ENCODE results near the gene ITPA. TPM values are rescaled to one million over a fixed set of nuclear protein-coding genes. Genes with fewer than 3 reads are reported as not detected.
"Not testable (repeated sequence)": the region's sequence is repeated elsewhere in the genome, so short reads cannot be mapped to it uniquely, and the experiment has no call there.

ITPA gene
- polyA plus RNA-seq, 3 donors: 61.3 to 80.5 (median 69.5) TPM

GRCh38 chr20:3193806-3194616, 15.3 kb upstream of the ITPA start:
- DNase-seq: no peak

- DNase-seq: no peak
Observed at GRCh38 chr20:3194617-3195280, 14.5 kb upstream of the ITPA start.

DNA sequence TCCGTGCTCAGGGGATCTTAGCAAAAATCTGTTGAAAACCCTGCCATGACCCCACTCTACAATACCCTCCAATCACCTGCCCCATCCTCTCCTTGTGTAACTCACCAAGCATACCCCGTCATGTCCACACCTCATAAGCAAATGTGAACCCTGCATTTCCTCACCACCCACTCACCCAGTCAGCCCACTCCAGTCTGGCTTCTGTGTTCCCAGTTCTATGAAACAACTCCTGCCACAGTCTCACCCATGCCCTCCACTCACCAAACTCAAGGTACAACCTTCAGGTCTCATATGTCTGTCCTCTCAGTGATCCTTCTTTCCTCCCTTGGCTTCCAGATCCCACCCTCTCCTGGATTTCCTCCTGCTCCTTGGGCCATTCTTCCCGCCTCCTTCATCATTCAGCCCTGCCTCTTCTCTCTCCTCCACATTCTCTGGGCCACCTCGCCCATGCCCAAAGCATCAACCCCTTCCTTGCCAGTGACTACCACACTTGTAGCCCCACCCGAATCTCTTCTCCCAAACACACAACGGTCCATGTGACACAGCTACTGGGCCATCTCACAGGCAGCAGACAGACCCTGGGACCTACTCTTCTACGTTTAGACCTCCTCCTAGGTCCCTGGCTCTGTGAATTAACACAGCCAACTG, 13.6 kb upstream of the ITPA start:
- no peak for DNase-seq

DNA sequence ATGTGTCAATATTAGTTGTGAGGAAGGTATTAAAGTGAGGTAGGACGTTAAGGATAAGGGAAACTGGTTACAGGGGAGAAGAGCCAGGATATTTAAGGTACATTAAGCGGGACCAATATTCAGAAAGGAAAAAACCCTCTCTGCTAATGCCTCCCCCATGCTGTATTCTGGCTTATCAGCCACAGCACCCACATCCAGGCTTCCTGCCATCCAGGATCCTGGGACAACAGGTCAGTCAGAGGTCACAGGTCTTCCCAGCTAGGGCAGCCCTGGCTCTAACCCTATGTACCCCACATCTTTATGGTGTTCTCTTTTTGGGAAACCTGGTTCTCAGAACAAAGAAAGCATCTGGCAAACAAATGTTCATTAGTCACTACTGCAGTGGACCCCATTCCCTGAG, 10.1 kb upstream of the ITPA start:
- no peak for DNase-seq

DNA sequence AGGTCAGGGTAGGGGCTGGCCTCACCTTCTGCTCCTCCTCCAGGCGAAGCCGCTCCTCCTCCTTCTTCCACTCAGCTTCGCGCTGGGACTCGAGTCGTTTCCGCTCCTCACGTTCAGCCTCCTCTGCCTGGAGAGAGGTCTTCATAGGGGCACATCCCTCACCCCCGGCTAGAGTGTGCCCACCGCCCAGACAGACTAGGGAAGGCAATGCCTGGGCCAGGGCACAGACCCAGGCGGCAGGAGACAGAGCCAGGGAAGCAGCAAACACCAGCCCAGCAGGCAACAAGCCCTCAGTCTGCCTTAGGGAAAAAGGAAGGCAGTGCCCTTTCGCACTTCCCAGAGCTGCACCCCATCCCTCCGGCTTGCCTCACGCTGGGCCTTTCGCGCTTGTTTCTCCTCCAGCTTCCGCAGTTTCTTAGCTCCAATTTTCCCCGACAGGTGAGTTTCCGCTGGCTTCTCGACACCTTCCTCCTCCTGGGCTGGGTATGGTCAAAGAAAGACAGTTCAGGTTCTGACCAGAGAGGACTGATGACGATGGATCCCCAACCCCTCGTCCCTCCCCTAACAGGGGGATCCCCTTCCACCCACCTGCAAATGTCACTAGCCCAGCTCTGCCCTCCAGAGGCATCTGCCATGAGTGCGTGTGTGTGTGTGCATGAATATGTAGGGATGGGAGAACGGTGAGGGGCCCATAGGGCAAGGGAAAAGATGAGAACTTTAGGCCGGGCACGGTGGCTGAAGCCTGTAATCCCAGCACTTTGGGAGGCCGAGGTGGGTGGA, 9.1 kb upstream of the ITPA start:
- no peak for DNase-seq

DNA sequence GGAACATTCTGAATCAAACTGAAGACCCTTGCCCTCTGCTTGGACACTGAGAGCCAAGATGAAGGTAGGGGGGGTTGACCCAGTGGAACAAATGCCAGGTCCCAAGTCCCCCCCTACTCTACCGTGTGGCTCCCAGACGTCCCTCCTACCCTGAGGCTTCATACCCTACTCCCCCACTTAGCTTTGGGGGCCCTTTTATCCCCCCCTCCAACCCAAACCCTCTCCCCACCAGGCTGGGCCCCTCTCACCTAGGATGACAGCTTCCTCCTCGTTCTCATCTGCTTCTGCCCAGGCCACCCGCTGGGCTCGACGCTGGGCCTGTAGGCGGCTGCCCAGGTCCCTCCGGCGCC, 6.4 kb upstream of the ITPA start:
- no peak for DNase-seq

- DNase-seq: no peak
Observed at GRCh38 chr20:3203315-3204123, 5.8 kb upstream of the ITPA start.

DNA sequence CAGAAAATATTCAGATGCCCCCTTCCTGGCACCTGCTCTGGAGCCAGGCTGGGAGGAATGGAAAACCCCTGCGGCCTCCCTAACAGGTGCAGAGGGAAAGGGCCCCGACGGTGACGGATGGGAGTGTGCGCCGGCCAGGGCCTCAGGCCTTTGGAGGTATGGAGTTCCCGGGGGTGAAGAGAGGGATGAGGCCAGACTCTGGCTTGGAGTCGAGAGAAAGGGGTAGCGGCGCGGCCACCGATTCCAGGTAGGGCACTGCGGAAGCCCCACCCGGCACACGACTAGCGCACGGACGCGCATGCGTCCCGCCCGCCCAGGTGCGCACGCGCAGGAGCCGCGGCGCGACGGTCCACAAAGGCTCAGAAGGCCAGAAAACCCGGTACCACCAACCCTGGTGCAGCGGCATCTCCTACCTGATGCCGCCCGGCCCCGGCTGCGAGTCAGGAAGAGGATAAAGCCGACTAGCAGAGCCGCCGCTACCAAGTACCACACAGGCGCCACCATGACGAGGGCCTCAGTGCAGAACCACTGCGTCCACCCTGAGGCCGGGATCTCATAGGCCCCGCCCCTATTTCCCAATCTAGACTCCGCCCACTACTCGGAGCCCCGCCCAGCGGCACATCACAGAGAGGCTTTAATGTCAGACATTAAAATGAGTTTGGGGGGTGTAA, 5.0 kb upstream of the ITPA start, which contains the start of gene DDRGK1:
Gene DDRGK1, minus strand, starts transcription at position 559 of the 671 bp plus-strand sequence. Its CDS starts 55 bp downstream, at position 504.
- peak; percentile 87 for DNase-seq

GRCh38 chr20:3208786-3209256, 477 bp upstream of the ITPA start:
- DNase-seq: no peak

- DNase-seq: no peak
Observed at GRCh38 chr20:3209946-3210317, 634 bp downstream of the ITPA start.

DNA sequence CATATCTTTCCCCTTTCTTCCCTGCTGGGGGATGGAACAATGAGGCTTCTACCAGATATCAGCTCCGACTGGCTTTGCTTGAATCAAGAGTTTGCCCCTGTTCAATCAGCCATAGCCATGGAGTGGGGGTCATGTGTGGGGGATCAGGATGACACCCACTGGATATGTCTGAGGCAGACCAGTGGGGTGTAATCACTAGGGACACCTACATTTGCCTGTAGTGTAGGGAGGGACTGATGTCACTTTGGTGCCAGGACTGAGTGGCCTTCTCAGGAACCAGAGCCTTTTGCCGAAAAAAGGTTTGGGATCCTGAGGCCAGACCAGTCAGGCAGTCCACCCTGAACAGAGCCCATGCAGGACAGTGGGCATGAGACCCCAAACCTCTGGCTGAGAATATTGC, 1.0 kb downstream of the ITPA start:
- no peak for DNase-seq

GRCh38 chr20:3213226-3213625, 3.9 kb downstream of the ITPA start:
- DNase-seq: no peak

DNA sequence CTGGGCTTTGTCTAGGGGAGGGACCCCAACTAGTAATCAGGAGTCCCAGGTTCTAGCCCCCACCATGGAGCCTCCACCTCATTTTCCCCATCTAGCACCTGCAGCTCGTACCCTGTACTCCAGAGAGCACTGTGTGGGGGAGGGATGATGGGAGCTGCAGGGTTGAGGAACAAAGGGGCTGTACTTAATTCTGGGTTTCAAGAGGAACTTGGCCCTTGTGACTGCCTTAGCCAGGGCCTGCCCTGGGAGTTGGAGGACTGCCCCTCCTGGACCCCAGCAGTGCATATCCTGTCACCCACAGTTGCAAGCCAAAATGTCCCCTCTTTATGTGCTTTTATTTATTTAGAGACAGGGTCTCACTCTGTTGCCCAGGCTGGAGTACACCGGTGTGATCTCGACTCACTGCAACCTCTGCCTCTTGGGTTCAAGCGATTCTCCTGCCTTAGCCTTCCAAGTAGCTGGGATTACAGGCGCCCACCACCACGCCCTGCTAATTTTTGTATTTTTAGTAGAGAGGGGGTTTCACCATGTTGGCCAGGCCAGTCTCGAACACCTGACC, 6.1 kb downstream of the ITPA start:
- not testable (repeated sequence) for DNase-seq

- DNase-seq: no peak
Observed at GRCh38 chr20:3218307-3218988, 9.2 kb downstream of the ITPA start.

DNA sequence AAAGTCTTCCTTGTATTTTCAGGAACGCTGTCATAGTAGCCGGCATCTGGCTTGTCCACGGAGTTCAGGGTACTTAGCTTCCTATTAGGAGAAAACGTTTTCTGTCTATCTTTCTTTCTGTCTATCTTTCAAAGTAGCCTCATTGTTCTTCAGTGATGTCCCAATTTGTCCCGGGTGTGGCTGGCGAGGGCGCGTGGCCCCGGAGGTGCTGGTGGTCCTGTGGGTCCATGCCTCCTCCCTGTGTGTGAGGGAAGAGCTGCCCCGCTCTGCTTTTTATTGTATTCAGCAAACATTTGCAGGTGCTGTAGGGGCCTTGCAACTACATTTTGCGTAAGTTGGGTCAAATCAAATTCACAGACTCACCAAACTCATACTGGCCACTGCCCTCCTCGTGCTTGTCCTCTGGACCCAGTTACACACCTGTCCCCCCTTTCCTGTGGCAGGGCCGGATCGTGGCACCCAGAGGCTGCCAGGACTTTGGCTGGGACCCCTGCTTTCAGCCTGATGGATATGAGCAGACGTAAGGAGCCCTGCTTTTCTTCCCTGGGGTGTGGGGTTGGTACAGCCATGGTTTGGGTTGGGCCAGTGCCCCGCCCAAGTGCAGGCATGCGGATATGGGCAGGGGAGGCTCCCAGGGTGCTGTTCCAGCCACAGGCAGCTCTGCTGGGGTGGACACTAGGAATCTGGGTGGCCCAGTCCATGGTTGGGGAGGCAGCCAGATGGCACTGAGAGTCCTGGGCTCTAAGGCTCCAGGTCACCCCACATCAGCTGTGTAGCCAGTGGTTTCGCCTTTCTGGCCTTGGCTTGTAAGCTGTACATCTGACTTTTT, 12.3 kb downstream of the ITPA start:
- no peak for DNase-seq

GRCh38 chr20:3222635-3223600, 13.6 kb downstream of the ITPA start:
- peak; percentile 87 for DNase-seq

DNA sequence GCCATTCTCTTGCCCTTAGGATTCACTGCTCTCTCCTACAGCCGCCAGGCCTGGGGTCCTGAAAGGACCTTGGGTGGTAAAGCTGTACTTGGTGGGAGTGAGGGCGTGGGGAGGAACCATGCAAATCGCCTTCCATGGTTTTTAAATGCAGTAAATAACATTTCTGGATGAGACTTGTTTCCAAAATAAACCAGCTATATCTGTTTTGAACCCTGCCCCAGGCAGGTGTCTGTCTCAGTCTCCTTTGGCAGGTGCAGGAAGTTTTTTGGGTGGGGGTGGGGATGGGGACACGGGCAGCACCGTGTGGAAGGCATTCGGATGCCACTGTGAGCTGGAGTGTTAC, 14.3 kb downstream of the ITPA start:
- DNase-seq: no peak
